ENCODE results near the gene L3MBTL2. TPM values are rescaled to one million over a fixed set of nuclear protein-coding genes. Genes with fewer than 3 reads are reported as not detected.
A peak's percentile ranks its signal among the peaks of the same experiment; 100 is the strongest.

The L3MBTL2 gene
- 17.9 and 20.1 TPM in 2 replicates for total RNA-seq
- 12.1 and 16.3 TPM in 2 replicates for polyA plus RNA-seq

- DNase-seq (ENCODE audit: low spot score) = peak; percentile 98
- WGBS (ENCODE audit: low lambda C conversion rate, missing lambda C conversion rate) = 3% methylated on average over 47 of the region's 47 CpGs
- Histone ChIP-seq H3K9me2 (replicated peaks; ENCODE audit: insufficient read depth) (no peaks in the 10 kb centered on the region), H4K20me1 (ENCODE audit: insufficient read depth, poor library complexity, severe bottlenecking) (no peaks in the 10 kb centered on the region), H3K27me3 (no peaks in the 10 kb centered on the region), H3K27ac (peak within 1 kb of the TSS; percentile 84), H2AFZ (peak within 1 kb of the TSS; percentile 49), H3K4me1 (ENCODE audit: insufficient read depth) (peaks cover 4% of the 10 kb centered on the region), H3K36me3 (replicated peaks; ENCODE audit: insufficient read depth, low read depth) (no peaks in the 10 kb centered on the region), H3K9me3 (ENCODE audit: low read depth) (no peaks in the 10 kb centered on the region), H3K4me3 (peak within 1 kb of the TSS; percentile 62), H3K4me2 (peak within 1 kb of the TSS; percentile 75), H3K79me2 (peaks cover 23% of the 10 kb centered on the region)
- TF ChIP-seq EZH2 (IDR thresholded peaks at IDR 0.05; ENCODE audit: borderline replicate concordance) (no peak), EZH2phosphoT487 (IDR thresholded peaks at IDR 0.05; ENCODE audit: low read depth, severe bottlenecking, unreplicated experiment) (no peak)
- TF ChIP-seq, protein P1, sequence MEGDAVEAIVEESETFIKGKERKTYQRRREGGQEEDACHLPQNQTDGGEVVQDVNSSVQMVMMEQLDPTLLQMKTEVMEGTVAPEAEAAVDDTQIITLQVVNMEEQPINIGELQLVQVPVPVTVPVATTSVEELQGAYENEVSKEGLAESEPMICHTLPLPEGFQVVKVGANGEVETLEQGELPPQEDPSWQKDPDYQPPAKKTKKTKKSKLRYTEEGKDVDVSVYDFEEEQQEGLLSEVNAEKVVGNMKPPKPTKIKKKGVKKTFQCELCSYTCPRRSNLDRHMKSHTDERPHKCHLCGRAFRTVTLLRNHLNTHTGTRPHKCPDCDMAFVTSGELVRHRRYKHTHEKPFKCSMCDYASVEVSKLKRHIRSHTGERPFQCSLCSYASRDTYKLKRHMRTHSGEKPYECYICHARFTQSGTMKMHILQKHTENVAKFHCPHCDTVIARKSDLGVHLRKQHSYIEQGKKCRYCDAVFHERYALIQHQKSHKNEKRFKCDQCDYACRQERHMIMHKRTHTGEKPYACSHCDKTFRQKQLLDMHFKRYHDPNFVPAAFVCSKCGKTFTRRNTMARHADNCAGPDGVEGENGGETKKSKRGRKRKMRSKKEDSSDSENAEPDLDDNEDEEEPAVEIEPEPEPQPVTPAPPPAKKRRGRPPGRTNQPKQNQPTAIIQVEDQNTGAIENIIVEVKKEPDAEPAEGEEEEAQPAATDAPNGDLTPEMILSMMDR (IDR thresholded peaks at IDR 0.05; ENCODE audit: poor library complexity) = no peak
These were observed at the start of gene L3MBTL2 for GRCh38 chr22:41204992-41205900. TSS of gene L3MBTL2 (plus strand) at chr22:41205312. CDS start at chr22:41205363, 51 bp downstream.

DNA sequence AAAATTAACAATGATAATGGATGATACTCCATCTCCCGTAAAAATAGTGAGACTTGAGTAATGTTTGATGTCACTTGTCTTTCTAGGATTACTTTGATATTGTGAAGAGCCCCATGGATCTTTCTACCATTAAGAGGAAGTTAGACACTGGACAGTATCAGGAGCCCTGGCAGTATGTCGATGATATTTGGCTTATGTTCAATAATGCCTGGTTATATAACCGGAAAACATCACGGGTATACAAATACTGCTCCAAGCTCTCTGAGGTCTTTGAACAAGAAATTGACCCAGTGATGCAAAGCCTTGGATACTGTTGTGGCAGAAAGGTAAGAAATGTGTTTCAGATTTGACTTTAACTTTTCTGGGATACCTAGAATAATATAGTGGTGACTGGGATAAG is 48.0 kb upstream of the L3MBTL2 start:
- no peak for DNase-seq (ENCODE audit: low spot score)
- H3K4me3 ChIP-seq = no peak overlapping the region

DNA sequence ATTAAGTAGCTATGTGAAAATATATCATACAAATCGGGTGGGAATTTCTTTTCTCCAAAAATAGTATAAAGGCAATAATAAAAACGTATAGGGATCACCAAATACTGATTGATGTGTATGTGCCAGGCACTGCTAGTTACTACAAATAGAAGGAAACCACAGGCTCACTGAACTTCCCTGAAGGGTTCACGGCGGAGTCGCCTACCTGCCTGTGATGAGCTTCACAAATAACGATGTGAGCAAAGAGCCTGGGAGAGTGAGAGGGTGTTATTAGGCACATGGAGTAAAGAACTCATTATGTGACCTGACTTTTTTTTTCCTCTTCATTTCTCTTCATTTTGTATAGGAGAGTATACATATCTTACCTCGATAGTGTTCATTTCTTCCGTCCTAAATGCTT is 36.0 kb upstream of the L3MBTL2 start:
- DNase-seq (ENCODE audit: low spot score) = no peak
- Histone ChIP-seq H3K36me3 (replicated peaks; ENCODE audit: insufficient read depth, low read depth) (peaks cover 12% of the 10 kb centered on the region), H2AFZ (no peak overlapping the region), H4K20me1 (ENCODE audit: insufficient read depth, poor library complexity, severe bottlenecking) (no peaks in the 10 kb centered on the region), H3K4me2 (no peak overlapping the region), H3K9me3 (ENCODE audit: low read depth) (no peaks in the 10 kb centered on the region), H3K27ac (no peak overlapping the region), H3K9me2 (replicated peaks; ENCODE audit: insufficient read depth) (no peaks in the 10 kb centered on the region), H3K4me3 (no peak overlapping the region), H3K27me3 (no peaks in the 10 kb centered on the region), H3K79me2 (peaks cover 21% of the 10 kb centered on the region), H3K4me1 (ENCODE audit: insufficient read depth) (no peaks in the 10 kb centered on the region)
- TF ChIP-seq, protein P1 (IDR thresholded peaks at IDR 0.05; ENCODE audit: poor library complexity) = no peak
- TF ChIP-seq EZH2phosphoT487 (IDR thresholded peaks at IDR 0.05; ENCODE audit: low read depth, severe bottlenecking, unreplicated experiment) (no peak), EZH2 (IDR thresholded peaks at IDR 0.05; ENCODE audit: borderline replicate concordance) (no peak)
- WGBS (ENCODE audit: low lambda C conversion rate, missing lambda C conversion rate) = 94% methylated on average over 8 of the region's 8 CpGs

More for the DNA sequence above, 48.0 kb upstream of the L3MBTL2 start:
- no peaks in the 10 kb centered on the region for H3K9me3 ChIP-seq (ENCODE audit: low read depth)
- H3K27me3 ChIP-seq = no peaks in the 10 kb centered on the region
- H3K4me2 ChIP-seq = no peak overlapping the region
- peaks cover 6% of the 10 kb centered on the region for H4K20me1 ChIP-seq (ENCODE audit: insufficient read depth, poor library complexity, severe bottlenecking)
- TF ChIP-seq EZH2 (IDR thresholded peaks at IDR 0.05; ENCODE audit: borderline replicate concordance) = no peak
- TF ChIP-seq, protein P1 (IDR thresholded peaks at IDR 0.05; ENCODE audit: poor library complexity) = no peak
- TF ChIP-seq EZH2phosphoT487 (IDR thresholded peaks at IDR 0.05; ENCODE audit: low read depth, severe bottlenecking, unreplicated experiment) = no peak
- peaks cover 34% of the 10 kb centered on the region for H3K79me2 ChIP-seq
- peaks cover 12% of the 10 kb centered on the region for H3K36me3 ChIP-seq (replicated peaks; ENCODE audit: insufficient read depth, low read depth)
- H3K9me2 ChIP-seq (replicated peaks; ENCODE audit: insufficient read depth) = no peaks in the 10 kb centered on the region
- H3K27ac ChIP-seq = no peak overlapping the region
- no peaks in the 10 kb centered on the region for H3K4me1 ChIP-seq (ENCODE audit: insufficient read depth)
- H2AFZ ChIP-seq = no peak overlapping the region
- WGBS (ENCODE audit: low lambda C conversion rate, missing lambda C conversion rate) = 90% methylated on average over 4 of the region's 4 CpGs
